ENCODE measurements around the gene CDH13. TPM values are rescaled to one million over a fixed set of nuclear protein-coding genes. Genes with fewer than 3 reads are reported as not detected.

CDH13 gene
- total RNA-seq, 2 experiments from 2014 or later = not detected

- H2AFZ ChIP-seq (ENCODE audit: low read length) = peak overlapping the region; percentile 59
- no peaks in the 10 kb centered on the region for H3K9me2 ChIP-seq (ENCODE audit: insufficient read depth, low read length)
- intact Hi-C loops (cut with micrococcal nuclease; ENCODE audit: unreplicated experiment) = no loop called here
- H3K9me3 ChIP-seq (ENCODE audit: low read length) = no peaks in the 10 kb centered on the region
- BruUV-seq (replicated peaks) = no TSS peak
- DNase-seq (ENCODE audit: low spot score) = peak; percentile 83
- CTCF ChIA-PET (ENCODE audit: unreplicated experiment) = no interaction called here
- H3K79me2 ChIP-seq (ENCODE audit: insufficient read depth, low read depth, low read length) = no peaks in the 10 kb centered on the region
- peaks cover 32% of the 10 kb centered on the region for H3K4me1 ChIP-seq (ENCODE audit: insufficient read depth, low read length, poor library complexity, severe bottlenecking)
- TF ChIP-seq EZH2phosphoT487 (IDR thresholded peaks at IDR 0.05; ENCODE audit: borderline replicate concordance, low read depth, low read length) = no peak
- TF ChIP-seq, protein P1, sequence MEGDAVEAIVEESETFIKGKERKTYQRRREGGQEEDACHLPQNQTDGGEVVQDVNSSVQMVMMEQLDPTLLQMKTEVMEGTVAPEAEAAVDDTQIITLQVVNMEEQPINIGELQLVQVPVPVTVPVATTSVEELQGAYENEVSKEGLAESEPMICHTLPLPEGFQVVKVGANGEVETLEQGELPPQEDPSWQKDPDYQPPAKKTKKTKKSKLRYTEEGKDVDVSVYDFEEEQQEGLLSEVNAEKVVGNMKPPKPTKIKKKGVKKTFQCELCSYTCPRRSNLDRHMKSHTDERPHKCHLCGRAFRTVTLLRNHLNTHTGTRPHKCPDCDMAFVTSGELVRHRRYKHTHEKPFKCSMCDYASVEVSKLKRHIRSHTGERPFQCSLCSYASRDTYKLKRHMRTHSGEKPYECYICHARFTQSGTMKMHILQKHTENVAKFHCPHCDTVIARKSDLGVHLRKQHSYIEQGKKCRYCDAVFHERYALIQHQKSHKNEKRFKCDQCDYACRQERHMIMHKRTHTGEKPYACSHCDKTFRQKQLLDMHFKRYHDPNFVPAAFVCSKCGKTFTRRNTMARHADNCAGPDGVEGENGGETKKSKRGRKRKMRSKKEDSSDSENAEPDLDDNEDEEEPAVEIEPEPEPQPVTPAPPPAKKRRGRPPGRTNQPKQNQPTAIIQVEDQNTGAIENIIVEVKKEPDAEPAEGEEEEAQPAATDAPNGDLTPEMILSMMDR (conservative IDR thresholded peaks at IDR 0.05; ENCODE audit: low read length) = no peak
- no peaks in the 10 kb centered on the region for H4K20me1 ChIP-seq (ENCODE audit: insufficient read depth, low read length)
- H3K36me3 ChIP-seq (ENCODE audit: insufficient read depth, low read length) = no peaks in the 10 kb centered on the region
- POLR2A ChIA-PET = interaction anchor here (1.0 to 1.5 kb wide), 2 partner anchors 17 to 37 kb away, joined by 3 to 4 read pairs; no protein-coding TSS in a partner anchor
- H3K27ac ChIP-seq (ENCODE audit: low read depth, low read length, poor library complexity, severe bottlenecking) = peak overlapping the region; percentile 59
- peak overlapping the region; percentile 19 for H3K4me3 ChIP-seq (ENCODE audit: low read depth, low read length, poor library complexity, severe bottlenecking)
- peak overlapping the region; percentile 50 for H3K4me2 ChIP-seq (ENCODE audit: low read length)
Observed at GRCh38 chr16:83842756-83843507, 1216.2 kb downstream of the CDH13 start.

- DNase-seq (ENCODE audit: low spot score) = peak; percentile 29
- no peaks in the 10 kb centered on the region for H3K79me2 ChIP-seq (ENCODE audit: insufficient read depth, low read depth, low read length)
- no TSS peak for BruUV-seq (replicated peaks)
- intact Hi-C loops (cut with micrococcal nuclease; ENCODE audit: unreplicated experiment) = no loop called here
- H4K20me1 ChIP-seq (ENCODE audit: insufficient read depth, low read length) = no peaks in the 10 kb centered on the region
- peak overlapping the region; percentile 50 for H3K4me2 ChIP-seq (ENCODE audit: low read length)
- H3K9me3 ChIP-seq (ENCODE audit: low read length) = no peaks in the 10 kb centered on the region
- TF ChIP-seq, protein P1 (conservative IDR thresholded peaks at IDR 0.05; ENCODE audit: low read length) = no peak
- no peak for TF ChIP-seq EZH2phosphoT487 (IDR thresholded peaks at IDR 0.05; ENCODE audit: borderline replicate concordance, low read depth, low read length)
- peak overlapping the region; percentile 59 for H3K27ac ChIP-seq (ENCODE audit: low read depth, low read length, poor library complexity, severe bottlenecking)
- peak overlapping the region; percentile 59 for H2AFZ ChIP-seq (ENCODE audit: low read length)
- peak overlapping the region; percentile 7 for H3K4me3 ChIP-seq (ENCODE audit: low read depth, low read length, poor library complexity, severe bottlenecking)
- POLR2A ChIA-PET = interaction anchor here (0.5 to 1.5 kb wide), 2 partner anchors 37 to 1892 kb away, joined by 3 to 4 read pairs; no protein-coding TSS in a partner anchor
- no peaks in the 10 kb centered on the region for H3K9me2 ChIP-seq (ENCODE audit: insufficient read depth, low read length)
- CTCF ChIA-PET (ENCODE audit: unreplicated experiment) = no interaction called here
- no peaks in the 10 kb centered on the region for H3K36me3 ChIP-seq (ENCODE audit: insufficient read depth, low read length)
- peaks cover 32% of the 10 kb centered on the region for H3K4me1 ChIP-seq (ENCODE audit: insufficient read depth, low read length, poor library complexity, severe bottlenecking)
Observed at GRCh38 chr16:83843657-83844056, 1216.9 kb downstream of the CDH13 start.

DNA sequence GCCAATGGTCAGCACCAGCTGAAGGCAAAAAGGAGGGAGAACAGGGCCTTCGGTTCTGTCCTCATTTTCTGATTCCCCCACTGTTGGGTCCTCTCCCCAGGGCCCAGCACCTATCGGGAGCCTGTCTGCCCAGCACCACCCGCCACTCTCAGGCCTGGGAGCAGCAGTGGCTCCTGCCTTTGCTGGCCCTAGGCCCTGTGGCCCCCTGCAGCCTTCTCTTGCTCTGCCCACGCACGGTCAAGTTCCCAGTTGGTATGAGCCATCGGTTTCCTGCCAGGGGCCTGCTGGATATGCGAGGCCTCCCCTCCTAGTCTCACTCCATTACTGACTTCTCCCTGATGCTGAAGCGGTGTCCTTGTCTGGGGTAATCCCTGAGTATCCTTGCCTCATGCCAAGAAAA lies 1218.5 kb downstream of the CDH13 start:
- Histone ChIP-seq H3K4me2 (ENCODE audit: low read length) (no peak overlapping the region), H3K9me2 (ENCODE audit: insufficient read depth, low read length) (no peaks in the 10 kb centered on the region), H2AFZ (ENCODE audit: low read length) (no peak overlapping the region), H3K36me3 (ENCODE audit: insufficient read depth, low read length) (no peaks in the 10 kb centered on the region), H3K79me2 (ENCODE audit: insufficient read depth, low read depth, low read length) (no peaks in the 10 kb centered on the region), H3K27ac (ENCODE audit: low read depth, low read length, poor library complexity, severe bottlenecking) (no peak overlapping the region), H3K4me1 (ENCODE audit: insufficient read depth, low read length, poor library complexity, severe bottlenecking) (peaks cover 32% of the 10 kb centered on the region), H3K4me3 (ENCODE audit: low read depth, low read length, poor library complexity, severe bottlenecking) (no peak overlapping the region), H3K9me3 (ENCODE audit: low read length) (no peaks in the 10 kb centered on the region), H4K20me1 (ENCODE audit: insufficient read depth, low read length) (no peaks in the 10 kb centered on the region)
- DNase-seq (ENCODE audit: low spot score) = no peak
- intact Hi-C loops (cut with micrococcal nuclease; ENCODE audit: unreplicated experiment) = no loop called here
- POLR2A ChIA-PET = no interaction called here
- no peak for TF ChIP-seq EZH2phosphoT487 (IDR thresholded peaks at IDR 0.05; ENCODE audit: borderline replicate concordance, low read depth, low read length)
- TF ChIP-seq, protein P1 (conservative IDR thresholded peaks at IDR 0.05; ENCODE audit: low read length) = no peak
- CTCF ChIA-PET (ENCODE audit: unreplicated experiment) = no interaction called here
- no TSS peak for BruUV-seq (replicated peaks)

Measured in OCI-LY7 (cell line).